ENCODE measurements around the gene LPCAT1.

GRCh38 chr5:1507014-1507375, 16.8 kb downstream of the LPCAT1 start:
- TF ChIP-seq, protein P1, sequence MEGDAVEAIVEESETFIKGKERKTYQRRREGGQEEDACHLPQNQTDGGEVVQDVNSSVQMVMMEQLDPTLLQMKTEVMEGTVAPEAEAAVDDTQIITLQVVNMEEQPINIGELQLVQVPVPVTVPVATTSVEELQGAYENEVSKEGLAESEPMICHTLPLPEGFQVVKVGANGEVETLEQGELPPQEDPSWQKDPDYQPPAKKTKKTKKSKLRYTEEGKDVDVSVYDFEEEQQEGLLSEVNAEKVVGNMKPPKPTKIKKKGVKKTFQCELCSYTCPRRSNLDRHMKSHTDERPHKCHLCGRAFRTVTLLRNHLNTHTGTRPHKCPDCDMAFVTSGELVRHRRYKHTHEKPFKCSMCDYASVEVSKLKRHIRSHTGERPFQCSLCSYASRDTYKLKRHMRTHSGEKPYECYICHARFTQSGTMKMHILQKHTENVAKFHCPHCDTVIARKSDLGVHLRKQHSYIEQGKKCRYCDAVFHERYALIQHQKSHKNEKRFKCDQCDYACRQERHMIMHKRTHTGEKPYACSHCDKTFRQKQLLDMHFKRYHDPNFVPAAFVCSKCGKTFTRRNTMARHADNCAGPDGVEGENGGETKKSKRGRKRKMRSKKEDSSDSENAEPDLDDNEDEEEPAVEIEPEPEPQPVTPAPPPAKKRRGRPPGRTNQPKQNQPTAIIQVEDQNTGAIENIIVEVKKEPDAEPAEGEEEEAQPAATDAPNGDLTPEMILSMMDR (IDR thresholded peaks at IDR 0.05) = no peak
- no peak for TF ChIP-seq POLR2A (IDR thresholded peaks at IDR 0.05)

Data from lower leg skin (tissue), 3 donors.